Esophagus (tissue), 2 donors: ENCODE results near the gene HMX1. TPM values are rescaled to one million over a fixed set of nuclear protein-coding genes. Genes with fewer than 3 reads are reported as not detected.

Experiments
- H3K27ac ChIP-seq, 2 donors: one replicate each; pipeline ENCODE4 v1.5.1; 2013; ENCODE audit warnings: low read depth in 2 of 2, mild to moderate bottlenecking in 2 of 2, inconsistent platforms in 1 of 2, low read length in 1 of 2, moderate library complexity in 1 of 2
- H3K27me3 ChIP-seq, 2 donors: one replicate each; pipeline ENCODE4 v1.6.1; 2013; ENCODE audit warnings: low read length in 2 of 2, control low read depth in 1 of 2, mild to moderate bottlenecking in 1 of 2; ENCODE audit not compliant: insufficient read depth in 2 of 2, control insufficient read depth in 1 of 2
- H3K36me3 ChIP-seq, 2 donors: one replicate each; pipeline ENCODE4 v1.6.1; 2013; ENCODE audit warnings: low read length in 1 of 2; ENCODE audit not compliant: control insufficient read depth in 2 of 2, insufficient read depth in 2 of 2
- H3K4me1 ChIP-seq, 2 donors: one replicate each; pipeline ENCODE4 v1.6.1; 2013; ENCODE audit warnings: low read length in 1 of 2; ENCODE audit not compliant: control insufficient read depth in 2 of 2, insufficient read depth in 2 of 2
- H3K4me3 ChIP-seq, 2 donors: one replicate each; pipeline ENCODE4 v1.5.1; 2013; ENCODE audit warnings: low read length in 2 of 2, mild to moderate bottlenecking in 2 of 2, low read depth in 1 of 2, moderate library complexity in 1 of 2
- H3K9me3 ChIP-seq, 2 donors: one replicate each; pipeline ENCODE4 v1.6.1; 2013; ENCODE audit warnings: mild to moderate bottlenecking in 2 of 2, low read depth in 1 of 2, low read length in 1 of 2, moderate library complexity in 1 of 2; ENCODE audit not compliant: control insufficient read depth in 2 of 2, insufficient read depth in 1 of 2
- whole genome bisulfite sequencing, 2 donors: extraction: QIAGEN DNeasy Blood & Tissue Kit; methylation state at CpG; one replicate each; pipeline ENCODE4 v1.1.7; 2013; 5-methylcytosine and 5-hydroxymethylcytosine counted together
- polyA plus RNA-seq, 2 donors: library from polyadenylated mRNA; stranded (reverse); fragments of 200-250 nt; gene quantifications; one replicate each; pipeline ENCODE4 v1.2.3, GENCODE V29; 2013
- donor health status: healthy with polysubstance abuse.
- donor health status: Bipolar disorder and iron deficiency.

The HMX1 gene
- polyA plus RNA-seq, 2 donors, result not detected

DNA sequence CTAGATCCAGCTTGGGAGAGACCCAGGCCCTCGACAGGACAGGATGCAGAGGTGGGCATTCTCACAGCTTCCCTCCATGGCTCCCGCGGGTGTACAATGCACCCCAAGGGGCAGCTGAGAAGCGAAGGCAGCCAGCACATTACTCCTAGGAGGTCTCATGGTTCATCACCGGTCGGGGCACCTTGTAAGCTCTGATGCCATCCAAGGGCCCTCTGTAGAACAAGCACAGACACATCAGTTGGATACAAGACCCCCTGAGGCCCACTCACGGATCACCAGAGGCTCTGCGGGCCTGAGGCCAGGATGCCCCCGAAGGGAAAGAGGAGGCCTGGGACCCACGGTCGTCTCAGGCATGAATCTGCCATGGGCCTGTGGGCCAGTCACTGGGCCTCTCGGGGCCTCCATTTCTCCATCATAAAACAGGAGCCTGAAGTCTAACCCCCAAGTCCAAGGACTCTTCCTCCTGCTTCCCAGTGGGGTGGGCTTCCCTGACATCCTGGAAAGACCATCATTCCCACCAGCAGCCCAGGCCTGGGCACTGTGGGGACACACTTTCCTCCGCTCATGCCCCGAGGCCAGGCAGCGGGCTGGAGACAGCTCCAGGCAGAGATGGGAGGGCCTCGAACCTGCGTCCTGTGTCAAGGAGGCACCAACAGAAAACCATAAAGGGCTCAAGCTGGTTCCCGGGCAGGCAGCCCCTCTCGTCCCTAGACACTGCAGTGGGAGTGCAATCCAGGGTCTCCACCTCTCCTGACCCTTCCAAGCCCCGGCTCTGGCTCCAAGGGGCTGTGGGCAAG, 20.1 kb downstream of the HMX1 start:
- Histone ChIP-seq H3K27me3 (peaks cover 2 to 10% of the 10 kb centered on the region in 2 donors), H3K4me1 (no peaks in the 10 kb centered on the region), H3K27ac (no peak overlapping the region), H3K4me3 (no peak overlapping the region), H3K9me3 (peaks cover 3 to 10% of the 10 kb centered on the region in 2 donors), H3K36me3 (no peaks in the 10 kb centered on the region)
- WGBS, 2 donors, result 77 to 81% methylated on average over 20 of the region's 20 CpGs

GRCh38 chr4:8850830-8851188, 20.8 kb downstream of the HMX1 start:
- 73 to 77% methylated on average over 8 of the region's 8 CpGs for WGBS, 2 donors
- Histone ChIP-seq H3K4me1 (no peaks in the 10 kb centered on the region), H3K27ac (no peak overlapping the region), H3K36me3 (no peaks in the 10 kb centered on the region), H3K9me3 (peaks cover 3 to 10% of the 10 kb centered on the region in 2 donors), H3K4me3 (no peak overlapping the region), H3K27me3 (peaks cover 2 to 5% of the 10 kb centered on the region in 2 donors)

DNA sequence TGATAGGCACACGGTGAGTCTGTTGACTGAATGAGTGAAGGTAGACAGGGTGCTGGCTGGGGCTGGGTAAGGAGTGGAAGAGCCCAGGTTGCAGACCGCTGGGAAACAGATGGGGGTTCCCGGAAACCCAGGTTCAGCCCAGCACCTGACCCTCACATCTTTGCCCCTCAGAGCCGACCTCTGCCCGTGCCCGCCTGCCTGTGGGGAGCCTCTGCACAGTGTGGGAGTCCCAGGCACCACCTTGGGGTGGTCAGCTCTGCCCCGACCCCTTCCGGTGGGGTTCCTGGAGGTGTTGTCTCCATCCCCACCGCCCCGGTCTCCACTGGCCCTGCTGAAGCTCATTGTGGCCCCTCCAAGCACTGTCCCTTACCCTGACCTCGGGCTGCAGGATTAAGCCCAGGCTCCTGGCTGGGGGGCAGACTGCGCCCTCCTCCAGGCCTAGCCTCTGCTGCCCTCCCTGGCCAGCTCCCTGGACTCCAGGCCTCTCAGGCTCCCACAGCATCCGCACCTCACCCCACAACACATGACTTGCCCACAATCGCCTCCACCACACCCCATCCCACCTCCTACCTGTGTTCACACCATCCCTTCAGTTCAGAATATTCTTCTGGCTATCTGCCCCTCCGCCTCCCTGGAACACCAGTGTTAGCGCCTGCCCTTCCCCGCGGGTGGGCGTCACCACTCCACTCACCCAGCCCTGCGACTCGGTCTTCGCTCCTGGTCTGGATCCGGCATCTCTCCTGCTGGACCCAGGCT, 21.4 kb downstream of the HMX1 start:
- peaks cover 0 to 3% of the 10 kb centered on the region in 2 donors for H3K27me3 ChIP-seq
- peaks cover 3 to 13% of the 10 kb centered on the region in 2 donors for H3K9me3 ChIP-seq
- H3K36me3 ChIP-seq, result no peaks in the 10 kb centered on the region
- H3K4me1 ChIP-seq, result no peaks in the 10 kb centered on the region
- no peak overlapping the region for H3K4me3 ChIP-seq
- H3K27ac ChIP-seq, result no peak overlapping the region
- WGBS, 2 donors, result 79 to 83% methylated on average over 23 of the region's 23 CpGs

DNA sequence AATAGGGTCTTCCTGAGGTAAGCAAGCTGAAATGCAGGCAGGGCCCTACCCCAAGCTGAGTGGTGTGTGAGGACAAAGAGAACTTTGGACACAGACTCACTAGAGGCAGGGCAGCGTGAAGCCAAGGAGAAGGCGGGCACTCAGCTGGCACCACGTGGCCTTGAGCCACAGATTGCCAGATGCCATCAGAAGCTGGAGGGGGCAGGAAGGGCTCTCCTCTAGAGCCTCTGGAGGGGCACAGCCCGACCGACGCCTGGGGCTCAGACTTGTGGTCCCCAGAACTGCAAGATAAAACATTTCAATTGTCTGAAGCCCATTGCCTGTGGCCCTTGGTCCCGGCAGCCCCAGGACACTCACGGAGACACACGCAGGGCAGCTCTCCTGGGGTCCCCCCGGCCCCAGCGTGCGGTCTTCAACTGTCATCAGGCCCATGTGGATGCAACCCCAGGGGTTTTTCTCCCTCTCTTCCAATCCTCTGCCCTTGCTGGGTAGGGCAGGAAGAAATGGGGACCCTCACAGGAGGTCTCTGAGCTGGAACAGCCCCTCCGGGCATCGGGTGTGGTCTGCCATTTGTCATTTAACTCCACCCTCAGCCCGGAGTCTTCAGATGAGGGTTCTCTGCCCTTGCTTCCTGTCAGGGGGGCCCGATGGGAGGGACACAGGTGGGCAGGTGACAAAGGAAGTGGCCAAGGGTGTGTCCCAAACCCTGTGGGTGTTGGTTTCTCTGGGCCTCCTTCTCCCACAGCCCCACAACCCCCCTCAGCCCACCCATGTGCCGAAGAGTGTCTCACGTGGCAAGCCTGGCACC, 22.2 kb downstream of the HMX1 start:
- Histone ChIP-seq H3K36me3 (no peaks in the 10 kb centered on the region), H3K9me3 (peaks cover 3 to 17% of the 10 kb centered on the region in 2 donors), H3K27ac (no peak overlapping the region), H3K4me1 (no peaks in the 10 kb centered on the region), H3K27me3 (peaks cover 0 to 3% of the 10 kb centered on the region in 2 donors), H3K4me3 (no peak overlapping the region)
- 55% methylated on average over 17 to 18 of the region's 18 CpGs for WGBS, 2 donors

GRCh38 chr4:8848507-8849265, 23.0 kb downstream of the HMX1 start:
- no peak overlapping the region for H3K27ac ChIP-seq
- WGBS, 2 donors, result 56 to 67% methylated on average over 14 of the region's 14 CpGs
- H3K4me3 ChIP-seq, result no peak overlapping the region
- H3K27me3 ChIP-seq, result no peaks in the 10 kb centered on the region
- no peaks in the 10 kb centered on the region for H3K4me1 ChIP-seq
- H3K36me3 ChIP-seq, result no peaks in the 10 kb centered on the region
- peaks cover 3 to 15% of the 10 kb centered on the region in 2 donors for H3K9me3 ChIP-seq

DNA sequence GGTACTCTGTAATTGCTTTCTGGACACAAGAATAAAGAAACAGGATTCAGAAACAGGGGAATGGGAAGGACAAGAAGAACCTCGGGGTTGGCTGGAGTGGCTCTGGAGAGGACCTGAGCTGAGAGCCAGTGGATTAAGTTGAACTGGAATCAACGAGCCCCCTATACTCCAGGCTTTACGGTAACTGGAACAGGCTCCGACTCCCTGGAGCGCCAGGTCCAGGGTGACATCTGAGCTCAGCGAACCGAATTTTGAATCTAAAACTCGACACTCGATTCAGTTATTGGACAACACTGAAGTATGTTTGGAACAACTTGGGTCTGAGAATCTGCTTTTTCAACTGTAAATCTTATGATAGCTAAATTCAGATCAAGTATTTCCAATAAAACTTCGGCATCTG, 23.9 kb downstream of the HMX1 start:
- Histone ChIP-seq H3K4me1 (no peaks in the 10 kb centered on the region), H3K4me3 (no peak overlapping the region), H3K36me3 (no peaks in the 10 kb centered on the region), H3K27me3 (no peaks in the 10 kb centered on the region), H3K27ac (no peak overlapping the region), H3K9me3 (peaks cover 3 to 13% of the 10 kb centered on the region in 2 donors)
- WGBS, 2 donors, result 6 to 7% methylated on average over 10 of the region's 10 CpGs

GRCh38 chr4:8847331-8847730, 24.3 kb downstream of the HMX1 start:
- no peak overlapping the region for H3K27ac ChIP-seq
- WGBS, 2 donors, result 72 to 74% methylated on average over 12 of the region's 12 CpGs
- peaks cover 3 to 11% of the 10 kb centered on the region in 2 donors for H3K9me3 ChIP-seq
- H3K4me1 ChIP-seq, result no peaks in the 10 kb centered on the region
- H3K27me3 ChIP-seq, result no peaks in the 10 kb centered on the region
- no peaks in the 10 kb centered on the region for H3K36me3 ChIP-seq
- H3K4me3 ChIP-seq, result no peak overlapping the region

- no peak overlapping the region for H3K27ac ChIP-seq
- no peak overlapping the region for H3K4me3 ChIP-seq
- H3K9me3 ChIP-seq, result peaks cover 3 to 14% of the 10 kb centered on the region in 2 donors
- no peaks in the 10 kb centered on the region for H3K36me3 ChIP-seq
- WGBS, 2 donors, result 45 to 50% methylated on average over 3 of the region's 3 CpGs
- no peaks in the 10 kb centered on the region for H3K27me3 ChIP-seq
- H3K4me1 ChIP-seq, result no peaks in the 10 kb centered on the region
Observed at GRCh38 chr4:8846826-8847225, 24.8 kb downstream of the HMX1 start.
